WERI-Rb-1 (cell line): ENCODE data around the gene B2M.

Experiments used
- DNase-seq: peaks from one replicate; pipeline ENCODE4 v3.0.0-alpha.2; 2020
- H3K27ac ChIP-seq: fragments of 250-450 bp; sonication (Bioruptor Pico); 2 replicates; pipeline ENCODE4 v1.5.1; 2020; ENCODE audit warnings: mild to moderate bottlenecking, moderate library complexity
- H3K27me3 ChIP-seq: fragments of 250-450 bp; sonication (Bioruptor Pico); 2 replicates; pipeline ENCODE4 v1.5.1; 2021; ENCODE audit warnings: mild to moderate bottlenecking, low read depth, moderate library complexity; ENCODE audit not compliant: insufficient read depth, severe bottlenecking
- H3K36me3 ChIP-seq: fragments of 250-450 bp; sonication (Bioruptor Pico); 2 replicates; pipeline ENCODE4 v1.5.1; 2020; ENCODE audit warnings: mild to moderate bottlenecking, moderate library complexity
- H3K4me3 ChIP-seq: 2 replicates; pipeline ENCODE4 v1.5.1; 2011; ENCODE audit warnings: low read depth, mild to moderate bottlenecking, control low read depth, low read length
- H3K9me3 ChIP-seq: fragments of 250-450 bp; sonication (Bioruptor Pico); 2 replicates; pipeline ENCODE4 v1.5.1; 2021; ENCODE audit warnings: mild to moderate bottlenecking, moderate library complexity; ENCODE audit not compliant: severe bottlenecking
- CTCF ChIP-seq: IDR thresholded peaks from 2 replicates; pipeline ENCODE4 v1.5.1; 2011; ENCODE audit warnings: low read depth, mild to moderate bottlenecking, control low read depth, inconsistent platforms, low read length

B2M gene

GRCh38 chr15:44711096-44711742, at the start of gene B2M, which contains the start of gene PATL2:
Gene B2M (plus strand): TSS chr15:44711517. CDS start chr15:44711547, 30 bp downstream.
Gene PATL2 (minus strand): TSS chr15:44711323. CDS start chr15:44676490, 34,833 bp downstream.
- peaks cover 9% of the 10 kb centered on the region for H3K36me3 ChIP-seq
- peak within 1 kb of the TSS; percentile 51 for H3K4me3 ChIP-seq
- H3K27me3 ChIP-seq, result no peaks in the 10 kb centered on the region

GRCh38 chr15:44661576-44661975, 49.7 kb upstream of the B2M start:
- H3K4me3 ChIP-seq, result no peak overlapping the region
- peaks cover 9% of the 10 kb centered on the region for H3K36me3 ChIP-seq
- no peaks in the 10 kb centered on the region for H3K9me3 ChIP-seq
- no peak for TF ChIP-seq CTCF
- no peak for DNase-seq
- no peaks in the 10 kb centered on the region for H3K27me3 ChIP-seq
- no peak overlapping the region for H3K27ac ChIP-seq

More at GRCh38 chr15:44711096-44711742, at the start of gene B2M, which contains the start of gene PATL2:
- Histone ChIP-seq H3K9me3 (no peaks in the 10 kb centered on the region), H3K27ac (peak within 1 kb of the TSS; percentile 71)
- DNase-seq, result peak; percentile 94
- no peak for TF ChIP-seq CTCF

DNA sequence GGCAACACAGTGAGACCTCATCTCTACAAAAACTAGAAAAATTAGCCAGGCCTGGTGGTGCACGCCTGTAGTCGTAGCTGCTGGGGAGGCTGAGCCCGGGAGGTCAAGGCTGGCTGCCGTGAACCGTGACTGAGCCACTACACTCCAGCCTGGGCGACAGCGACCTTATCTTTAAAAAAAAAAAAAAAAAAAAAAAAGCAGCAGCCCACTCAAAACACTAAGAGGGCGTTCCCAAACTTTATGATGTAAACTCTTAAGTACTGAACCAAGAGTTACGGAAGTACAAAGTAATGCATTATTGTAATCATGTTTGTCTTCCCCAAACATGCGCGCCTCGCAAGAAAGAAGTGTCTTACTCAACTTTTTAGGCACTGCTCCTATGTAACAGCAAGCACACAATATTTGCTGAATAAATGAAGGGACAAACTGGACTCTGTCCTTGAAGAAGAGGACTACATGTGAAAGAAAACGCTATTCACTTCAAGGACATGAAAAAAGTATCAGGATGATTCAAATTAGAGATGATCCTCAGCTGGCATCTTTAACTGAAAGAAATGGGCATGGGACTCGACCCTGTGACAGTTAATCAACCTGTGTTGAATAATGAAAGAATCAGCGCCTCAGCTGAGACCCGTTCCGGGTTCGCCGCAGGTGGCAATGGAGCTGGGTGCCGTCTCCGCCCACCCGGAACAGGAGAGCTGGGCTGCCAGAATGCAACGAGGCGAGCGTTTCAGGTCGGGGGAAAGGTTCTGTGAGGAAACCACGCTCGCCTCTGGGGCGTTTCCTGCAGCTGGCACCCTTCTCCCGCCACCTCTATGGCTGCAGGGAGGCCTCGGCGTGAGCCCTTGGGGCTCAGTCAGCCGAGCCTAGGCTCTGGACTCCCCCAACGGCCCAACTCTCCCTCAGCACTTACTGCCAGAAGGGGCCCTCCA, 48.6 kb upstream of the B2M start:
- TF ChIP-seq CTCF, result no peak
- DNase-seq, result peak; percentile 65

GRCh38 chr15:44663410-44664308, 47.7 kb upstream of the B2M start, which contains the start of gene SPG11:
Gene SPG11 (minus strand): TSS chr15:44663662. CDS start chr15:44663647, 15 bp downstream.
- Histone ChIP-seq H3K9me3 (no peaks in the 10 kb centered on the region), H3K27ac (peak within 1 kb of the TSS; percentile 89), H3K36me3 (peaks cover 9% of the 10 kb centered on the region), H3K27me3 (no peaks in the 10 kb centered on the region), H3K4me3 (peak within 1 kb of the TSS; percentile 90)
- peak; percentile 93 for TF ChIP-seq CTCF
- DNase-seq, result peak; percentile 99

More for the DNA sequence above, 48.6 kb upstream of the B2M start:
- H3K27ac ChIP-seq, result peak overlapping the region; percentile 89
- H3K27me3 ChIP-seq, result no peaks in the 10 kb centered on the region
- H3K9me3 ChIP-seq, result no peaks in the 10 kb centered on the region
- H3K36me3 ChIP-seq, result peaks cover 9% of the 10 kb centered on the region
- peak overlapping the region; percentile 90 for H3K4me3 ChIP-seq

DNA sequence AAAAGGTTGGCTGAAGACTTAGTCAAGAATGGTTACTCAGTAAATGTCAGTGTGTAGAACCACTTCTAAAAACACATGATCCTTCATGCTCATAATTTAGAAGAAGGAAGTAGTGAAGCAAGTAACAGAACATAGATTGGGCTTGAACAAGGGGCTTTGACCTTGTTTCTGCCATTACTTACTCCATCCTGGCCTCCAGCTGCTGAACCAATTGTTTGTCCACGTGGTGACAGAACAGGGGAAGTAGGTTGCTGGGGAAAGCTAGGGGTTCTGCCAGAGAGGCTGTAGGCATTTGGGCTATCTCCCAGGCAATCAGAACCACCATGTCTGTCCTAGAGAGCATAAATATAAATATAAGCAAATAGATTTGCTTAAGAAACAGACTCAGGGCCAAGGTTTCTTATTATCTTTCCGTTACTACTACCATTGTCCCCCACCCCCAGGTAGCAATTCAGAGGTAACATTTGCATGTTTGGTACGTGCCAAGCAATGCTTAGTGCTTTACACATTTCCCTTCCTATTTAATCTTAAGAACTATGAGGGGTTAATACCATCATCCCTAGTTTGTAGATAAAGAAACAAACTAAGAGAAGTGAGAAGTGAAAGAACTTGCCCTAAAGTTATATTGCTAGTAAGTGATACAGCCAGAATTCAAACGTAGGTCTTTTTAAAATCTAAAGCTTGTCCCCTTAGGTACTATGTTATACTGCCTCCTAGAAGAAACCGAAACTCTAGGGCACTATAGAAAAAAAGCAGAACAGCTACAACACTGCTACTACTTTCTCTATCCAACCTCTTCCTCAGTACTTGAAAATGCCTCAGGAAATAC, 44.9 kb upstream of the B2M start:
- no peak for DNase-seq
- no peak for TF ChIP-seq CTCF

More for the DNA sequence above, 44.9 kb upstream of the B2M start:
- Histone ChIP-seq H3K9me3 (no peaks in the 10 kb centered on the region), H3K36me3 (no peaks in the 10 kb centered on the region; the same call in 1 of the 2 replicates), H3K4me3 (no peak overlapping the region), H3K27me3 (no peaks in the 10 kb centered on the region), H3K27ac (no peak overlapping the region)
